ENCODE measurements around the gene PLXNB2.

Gene PLXNB2

GRCh38 chr22:50312371-50312770 is 4.9 kb upstream of the PLXNB2 start:
- no peak for DNase-seq (ENCODE audit: low read depth in 3 of 3)

GRCh38 chr22:50311606-50312351 is 4.3 kb upstream of the PLXNB2 start:
- DNase-seq (ENCODE audit: low read depth in 3 of 3) = no peak

- no peak for DNase-seq (ENCODE audit: low read depth in 3 of 3)
Observed at GRCh38 chr22:50310949-50311444, 3.6 kb upstream of the PLXNB2 start.

- DNase-seq (ENCODE audit: low read depth in 3 of 3) = no peak
Observed at GRCh38 chr22:50310031-50310722, 2.7 kb upstream of the PLXNB2 start.

GRCh38 chr22:50309601-50309991 is 2.1 kb upstream of the PLXNB2 start:
- DNase-seq (ENCODE audit: low read depth in 3 of 3) = no peak

- no peak for DNase-seq (ENCODE audit: low read depth in 3 of 3)
Observed at GRCh38 chr22:50308986-50309600, 1.6 kb upstream of the PLXNB2 start.

- no peak for DNase-seq (ENCODE audit: low read depth in 3 of 3)
Observed at GRCh38 chr22:50308597-50308935, 1.1 kb upstream of the PLXNB2 start.

GRCh38 chr22:50307890-50308596 is 597 bp upstream of the PLXNB2 start:
- no peak for DNase-seq (ENCODE audit: low read depth in 3 of 3)

GRCh38 chr22:50305923-50306566 is 1.4 kb downstream of the PLXNB2 start:
- no peak for DNase-seq (ENCODE audit: low read depth in 3 of 3)

GRCh38 chr22:50305393-50305922 is 2.0 kb downstream of the PLXNB2 start:
- no peak for DNase-seq (ENCODE audit: low read depth in 3 of 3)

GRCh38 chr22:50304528-50305392 is 2.7 kb downstream of the PLXNB2 start:
- DNase-seq (ENCODE audit: low read depth in 3 of 3) = no peak

- no peak for DNase-seq (ENCODE audit: low read depth in 3 of 3)
Observed at GRCh38 chr22:50303848-50304527, 3.5 kb downstream of the PLXNB2 start.

GRCh38 chr22:50303515-50303847 is 4.0 kb downstream of the PLXNB2 start:
- no peak for DNase-seq (ENCODE audit: low read depth in 3 of 3)

- DNase-seq (ENCODE audit: low read depth in 3 of 3) = no peak
Observed at GRCh38 chr22:50302564-50302963, 4.9 kb downstream of the PLXNB2 start.

- DNase-seq (ENCODE audit: low read depth in 3 of 3) = no peak
Observed at GRCh38 chr22:50302041-50302541, 5.4 kb downstream of the PLXNB2 start.

GRCh38 chr22:50301581-50301991 is 5.9 kb downstream of the PLXNB2 start:
- no peak for DNase-seq (ENCODE audit: low read depth in 3 of 3)

GRCh38 chr22:50300620-50301257 is 6.7 kb downstream of the PLXNB2 start:
- no peak for DNase-seq (ENCODE audit: low read depth in 3 of 3)

GRCh38 chr22:50299785-50300619 is 7.4 kb downstream of the PLXNB2 start:
- no peak for DNase-seq (ENCODE audit: low read depth in 3 of 3)
